Measurements from ENCODE around the gene KRTAP10-11.
"Not testable (repeated sequence)": the region's sequence is repeated elsewhere in the genome, so short reads cannot be mapped to it uniquely, and the experiment has no call there.

Gene KRTAP10-11

GRCh38 chr21:44614161-44614631 lies 32.0 kb upstream of the KRTAP10-11 start:
- DNase-seq (ENCODE audit: insufficient read length, low spot score), result no peak
- FAIRE-seq, result no peak

GRCh38 chr21:44614961-44615391 lies 31.2 kb upstream of the KRTAP10-11 start:
- DNase-seq (ENCODE audit: insufficient read length, low spot score) (no peak), FAIRE-seq (no peak)

GRCh38 chr21:44615466-44615865 lies 30.7 kb upstream of the KRTAP10-11 start:
- DNase-seq (ENCODE audit: insufficient read length, low spot score), result no peak
- FAIRE-seq, result no peak

GRCh38 chr21:44615911-44616590 lies 30.2 kb upstream of the KRTAP10-11 start:
- DNase-seq (ENCODE audit: insufficient read length, low spot score) (no peak), FAIRE-seq (no peak)

- FAIRE-seq (no peak), DNase-seq (ENCODE audit: insufficient read length, low spot score) (no peak)
These were observed 29.7 kb upstream of the KRTAP10-11 start for GRCh38 chr21:44616591-44616926.

- DNase-seq (ENCODE audit: insufficient read length, low spot score), result no peak
These were observed 29.1 kb upstream of the KRTAP10-11 start for GRCh38 chr21:44617071-44617501.

GRCh38 chr21:44618504-44618903 lies 27.7 kb upstream of the KRTAP10-11 start:
- FAIRE-seq (no peak), DNase-seq (ENCODE audit: insufficient read length, low spot score) (no peak)

More at GRCh38 chr21:44617071-44617501, 29.1 kb upstream of the KRTAP10-11 start:
- FAIRE-seq, result no peak

- FAIRE-seq (no peak), DNase-seq (ENCODE audit: insufficient read length, low spot score) (no peak)
These were observed 27.3 kb upstream of the KRTAP10-11 start for GRCh38 chr21:44618909-44619308.

GRCh38 chr21:44619886-44620285 lies 26.3 kb upstream of the KRTAP10-11 start:
- FAIRE-seq (no peak), DNase-seq (ENCODE audit: insufficient read length, low spot score) (no peak)

GRCh38 chr21:44623575-44623974 lies 22.6 kb upstream of the KRTAP10-11 start:
- FAIRE-seq, result no peak
- DNase-seq (ENCODE audit: insufficient read length, low spot score), result no peak

- no peak for DNase-seq (ENCODE audit: insufficient read length, low spot score)
- FAIRE-seq, result no peak
These were observed 20.5 kb upstream of the KRTAP10-11 start for GRCh38 chr21:44625756-44626155.

- no peak for FAIRE-seq
These were observed 20.0 kb upstream of the KRTAP10-11 start for GRCh38 chr21:44626262-44626661.

GRCh38 chr21:44626673-44627143 lies 19.5 kb upstream of the KRTAP10-11 start, which contains the start of gene KRTAP10-9:
Gene KRTAP10-9 (plus strand): TSS chr21:44627093. CDS start chr21:44627172, 79 bp downstream.
- no peak for FAIRE-seq
- DNase-seq (ENCODE audit: insufficient read length, low spot score), result no peak

More at GRCh38 chr21:44626262-44626661, 20.0 kb upstream of the KRTAP10-11 start:
- no peak for DNase-seq (ENCODE audit: insufficient read length, low spot score)

- not testable (repeated sequence) for DNase-seq (ENCODE audit: insufficient read length, low spot score); FAIRE-seq
These were observed 18.9 kb upstream of the KRTAP10-11 start for GRCh38 chr21:44627181-44627822.

- not testable (repeated sequence) for FAIRE-seq; DNase-seq (ENCODE audit: insufficient read length, low spot score)
These were observed 18.4 kb upstream of the KRTAP10-11 start for GRCh38 chr21:44627831-44628233.

GRCh38 chr21:44628707-44629391 lies 17.4 kb upstream of the KRTAP10-11 start:
- FAIRE-seq (no peak), DNase-seq (ENCODE audit: insufficient read length, low spot score) (no peak)

- FAIRE-seq, result no peak
- no peak for DNase-seq (ENCODE audit: insufficient read length, low spot score)
These were observed 15.8 kb upstream of the KRTAP10-11 start for GRCh38 chr21:44630440-44630839.

GRCh38 chr21:44632067-44632466 lies 14.1 kb upstream of the KRTAP10-11 start:
- DNase-seq (ENCODE audit: insufficient read length, low spot score) (no peak), FAIRE-seq (no peak)

- DNase-seq (ENCODE audit: insufficient read length, low spot score) (no peak), FAIRE-seq (no peak)
These were observed 9.8 kb upstream of the KRTAP10-11 start for GRCh38 chr21:44636209-44637017.
